ENCODE measurements around the gene APH1A.
"Not testable (repeated sequence)": the region's sequence is repeated elsewhere in the genome, so short reads cannot be mapped to it uniquely, and the experiment has no call there.

The APH1A gene

GRCh38 chr1:150267896-150268295 lies 920 bp downstream of the APH1A start:
- no peak for DNase-seq (ENCODE audit: low read depth)

GRCh38 chr1:150263549-150263948 lies 5.3 kb downstream of the APH1A start:
- DNase-seq (ENCODE audit: low read depth) = no peak

DNA sequence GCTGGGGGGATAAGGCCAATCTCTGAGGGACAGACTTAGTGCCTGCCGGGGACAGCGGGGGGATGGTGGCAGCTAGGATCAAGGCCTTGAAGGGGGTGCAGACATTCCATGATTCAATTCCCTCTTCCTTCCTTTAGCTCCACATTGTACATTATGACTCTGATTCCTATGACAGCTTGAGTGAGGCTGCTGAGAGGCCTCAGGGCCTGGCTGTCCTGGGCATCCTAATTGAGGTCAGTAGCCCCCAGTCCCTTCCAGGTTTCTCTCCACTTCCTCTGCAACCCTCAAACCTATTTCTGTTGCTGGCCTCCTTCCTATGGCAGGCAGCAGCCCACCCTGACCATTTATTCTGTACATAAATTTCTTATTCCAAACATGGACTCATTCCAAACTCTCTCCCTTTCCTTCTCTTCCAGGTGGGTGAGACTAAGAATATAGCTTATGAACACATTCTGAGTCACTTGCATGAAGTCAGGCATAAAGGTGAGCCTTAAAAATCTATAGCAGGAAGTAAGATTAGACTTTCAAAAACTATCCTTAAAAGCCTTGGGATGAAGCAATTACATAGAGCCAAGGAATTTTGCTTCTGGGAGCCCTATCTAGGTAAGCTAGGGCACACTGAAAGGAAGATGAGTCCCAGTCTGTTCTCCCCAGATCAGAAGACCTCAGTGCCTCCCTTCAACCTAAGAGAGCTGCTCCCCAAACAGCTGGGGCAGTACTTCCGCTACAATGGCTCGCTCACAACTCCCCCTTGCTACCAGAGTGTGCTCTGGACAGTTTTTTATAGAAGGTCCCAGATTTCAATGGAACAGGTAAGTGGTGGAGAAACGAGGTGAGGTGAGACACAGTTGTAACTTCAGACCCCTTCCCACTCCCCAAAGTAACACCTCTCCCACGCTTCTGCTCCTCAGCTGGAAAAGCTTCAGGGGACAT lies 6.2 kb downstream of the APH1A start:
- DNase-seq (ENCODE audit: low read depth) = no peak

GRCh38 chr1:150261367-150261766 lies 7.4 kb downstream of the APH1A start:
- DNase-seq (ENCODE audit: low read depth) = no peak

DNA sequence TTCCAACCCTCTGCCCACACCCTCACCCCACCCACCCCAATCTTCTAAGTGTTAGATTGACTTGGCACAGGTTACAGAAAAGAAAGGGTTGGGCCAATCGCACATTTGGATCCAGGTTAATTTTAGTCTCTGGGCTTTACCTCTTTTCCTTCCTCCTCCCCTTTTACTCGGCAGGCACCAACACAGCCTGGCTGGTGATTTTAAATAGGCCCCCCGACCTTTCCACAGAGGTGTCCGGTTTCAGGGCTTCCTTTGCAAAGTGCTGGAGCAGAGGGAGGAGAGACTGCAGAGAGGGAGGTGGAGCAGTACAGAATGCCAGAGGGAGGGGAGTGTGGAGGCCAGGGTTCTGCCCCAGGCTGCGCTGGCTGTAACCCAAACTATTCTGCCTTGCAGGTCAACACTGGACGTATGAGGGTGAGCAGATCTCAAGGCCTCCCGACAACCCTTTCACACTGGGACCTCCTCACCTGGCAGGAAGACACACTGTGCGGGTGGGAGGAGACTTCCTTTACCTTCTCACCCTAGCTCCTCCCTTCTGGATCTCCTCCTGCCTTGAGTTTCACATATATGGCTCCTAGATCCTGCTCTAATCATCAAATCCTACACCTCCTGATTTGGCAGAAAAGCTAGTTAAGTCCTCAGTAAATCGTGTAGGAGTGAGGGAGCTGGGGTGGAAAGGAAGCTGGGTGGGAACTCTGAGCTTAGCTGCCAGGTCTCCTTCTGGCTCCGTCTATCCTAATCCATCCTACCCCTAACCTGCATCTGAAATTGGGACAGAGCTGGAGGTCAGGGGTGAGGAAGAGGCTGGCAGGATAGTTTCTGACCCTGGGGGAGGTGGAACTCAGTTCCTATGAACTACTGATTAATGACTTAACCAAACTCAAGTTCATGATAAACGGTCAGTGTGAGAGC lies 8.8 kb downstream of the APH1A start:
- no peak for DNase-seq (ENCODE audit: low read depth)

- DNase-seq (ENCODE audit: low read depth) = no peak
Observed at GRCh38 chr1:150259217-150259616, 9.6 kb downstream of the APH1A start.

DNA sequence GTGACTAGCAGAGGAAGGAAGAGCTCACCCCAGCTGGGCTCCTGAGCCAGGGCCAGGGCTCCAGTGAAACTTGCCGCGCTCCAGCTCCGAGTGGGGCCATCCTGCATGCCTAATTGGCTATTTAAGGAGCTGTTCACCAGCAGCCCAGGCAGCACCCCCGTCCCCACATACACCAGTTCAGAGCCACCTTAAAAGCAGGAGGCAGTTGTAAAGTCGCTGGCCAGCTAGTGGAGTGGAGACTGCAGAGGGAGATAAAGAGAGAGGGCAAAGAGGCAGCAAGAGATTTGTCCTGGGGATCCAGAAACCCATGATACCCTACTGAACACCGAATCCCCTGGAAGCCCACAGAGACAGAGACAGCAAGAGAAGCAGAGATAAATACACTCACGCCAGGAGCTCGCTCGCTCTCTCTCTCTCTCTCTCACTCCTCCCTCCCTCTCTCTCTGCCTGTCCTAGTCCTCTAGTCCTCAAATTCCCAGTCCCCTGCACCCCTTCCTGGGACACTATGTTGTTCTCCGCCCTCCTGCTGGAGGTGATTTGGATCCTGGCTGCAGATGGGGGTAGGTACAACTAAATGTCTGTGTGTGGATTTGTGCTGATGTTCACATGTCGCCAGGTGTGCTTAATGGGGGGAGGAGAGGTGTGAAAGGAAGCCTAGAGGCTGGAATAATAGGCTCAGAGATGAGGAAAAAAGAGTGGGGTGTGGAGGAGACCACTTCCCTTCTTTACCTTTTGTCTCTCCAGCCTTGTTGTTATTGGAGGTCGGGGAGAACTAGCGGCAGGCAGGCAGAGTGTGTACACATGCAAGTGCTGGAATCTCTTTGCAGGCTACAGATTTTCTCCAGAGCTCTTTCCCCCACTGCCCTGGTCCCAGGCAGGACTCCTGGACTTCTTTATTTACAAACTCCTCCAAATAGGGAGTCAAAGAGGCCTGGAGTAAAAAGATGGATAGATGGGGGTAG lies 10.9 kb downstream of the APH1A start, which contains the start of gene CA14:
TSS of gene CA14 (plus strand) at position 151 of the 962 bp plus-strand sequence. CDS start at position 506, 355 bp downstream.
- DNase-seq (ENCODE audit: low read depth) = no peak

DNA sequence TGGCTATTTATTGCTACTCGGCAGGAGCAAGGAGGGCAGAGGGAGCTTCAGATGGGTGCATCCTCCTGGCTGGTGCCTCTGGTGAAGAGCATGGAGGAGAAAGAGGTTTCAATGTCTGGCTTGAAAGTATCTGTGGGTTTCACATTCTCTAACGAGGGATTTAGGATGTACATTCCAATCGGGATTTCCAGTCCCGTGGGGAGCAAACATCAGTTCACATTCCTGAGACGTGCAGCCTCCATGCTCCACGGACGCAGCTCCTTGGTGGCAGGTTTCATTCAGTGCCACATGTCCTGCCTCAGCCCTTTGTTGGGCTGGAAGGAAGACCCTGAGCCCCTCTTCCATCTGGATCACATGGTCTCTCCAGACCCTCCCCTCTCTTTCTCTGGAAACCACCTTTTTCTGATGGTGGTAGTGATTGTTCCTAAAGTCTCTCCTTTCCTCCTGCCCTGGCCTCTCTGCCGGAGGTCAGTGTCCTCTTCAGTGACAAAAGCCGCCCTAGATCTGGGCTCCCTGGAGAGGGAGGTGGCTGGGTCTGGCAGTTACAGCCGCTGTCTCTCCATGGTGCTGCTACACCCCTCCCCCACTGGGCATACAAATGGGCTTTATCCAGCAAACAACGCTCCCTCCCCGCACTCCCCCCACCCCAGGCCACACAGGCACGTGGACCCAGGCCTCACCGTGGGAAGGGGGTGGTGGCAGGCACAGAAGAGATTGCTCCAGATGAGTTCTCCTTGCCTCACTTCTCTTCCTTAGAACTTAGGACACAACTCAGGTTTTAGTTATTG lies 12.1 kb downstream of the APH1A start:
- no peak for DNase-seq (ENCODE audit: low read depth)

GRCh38 chr1:150256198-150256553 lies 12.6 kb downstream of the APH1A start:
- no peak for DNase-seq (ENCODE audit: low read depth)

DNA sequence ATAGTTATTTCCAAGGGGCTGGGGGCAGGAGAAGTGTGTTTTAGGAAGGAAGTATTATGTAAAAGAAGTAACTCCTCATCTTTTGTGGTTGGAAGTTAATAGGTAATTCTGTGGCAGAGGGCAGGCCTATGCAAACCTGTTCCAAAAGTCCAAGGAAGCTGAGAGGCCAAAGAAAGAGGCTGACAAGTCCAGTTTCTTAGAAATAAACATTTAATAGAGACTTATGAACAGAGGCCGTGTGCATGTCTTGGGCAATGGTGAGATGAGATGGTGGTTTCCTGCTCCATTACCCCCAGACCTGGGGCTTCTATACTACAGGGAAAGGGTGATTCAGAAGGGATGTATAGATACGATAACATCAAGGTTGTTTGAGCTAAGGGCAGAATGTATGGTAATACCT lies 18.9 kb downstream of the APH1A start:
- DNase-seq (ENCODE audit: low read depth) = no peak

- no peak for DNase-seq (ENCODE audit: low read depth)
Observed at GRCh38 chr1:150243003-150243402, 25.8 kb downstream of the APH1A start.

- DNase-seq (ENCODE audit: low read depth) = no peak
Observed at GRCh38 chr1:150237746-150238145, 31.1 kb downstream of the APH1A start.

- DNase-seq (ENCODE audit: low read depth) = not testable (repeated sequence)
Observed at GRCh38 chr1:150237176-150237575, 31.6 kb downstream of the APH1A start.

DNA sequence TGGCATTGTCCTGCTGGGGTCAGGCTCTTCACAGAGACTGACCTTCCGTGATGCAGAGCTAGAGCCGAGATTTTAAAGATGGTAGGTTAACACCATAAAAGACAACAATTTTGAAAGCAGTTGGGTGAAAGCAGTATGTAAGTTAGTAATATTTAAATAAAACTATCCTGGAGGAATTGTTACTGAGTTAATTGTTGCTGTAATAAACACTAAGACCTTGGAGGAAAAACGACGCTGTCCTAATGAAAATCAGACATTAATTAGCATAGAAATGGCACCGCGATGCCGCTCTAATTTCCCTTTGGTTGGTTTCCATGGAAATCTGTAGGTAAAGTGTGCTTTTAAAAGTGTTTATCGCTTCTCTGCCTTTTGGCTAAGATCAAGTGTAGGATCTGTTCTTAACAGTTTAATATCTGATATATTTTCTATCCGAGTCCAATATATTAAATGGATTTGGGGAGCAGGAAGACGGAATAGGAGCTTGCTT lies 32.2 kb downstream of the APH1A start:
- no peak for DNase-seq (ENCODE audit: low read depth)

DNA sequence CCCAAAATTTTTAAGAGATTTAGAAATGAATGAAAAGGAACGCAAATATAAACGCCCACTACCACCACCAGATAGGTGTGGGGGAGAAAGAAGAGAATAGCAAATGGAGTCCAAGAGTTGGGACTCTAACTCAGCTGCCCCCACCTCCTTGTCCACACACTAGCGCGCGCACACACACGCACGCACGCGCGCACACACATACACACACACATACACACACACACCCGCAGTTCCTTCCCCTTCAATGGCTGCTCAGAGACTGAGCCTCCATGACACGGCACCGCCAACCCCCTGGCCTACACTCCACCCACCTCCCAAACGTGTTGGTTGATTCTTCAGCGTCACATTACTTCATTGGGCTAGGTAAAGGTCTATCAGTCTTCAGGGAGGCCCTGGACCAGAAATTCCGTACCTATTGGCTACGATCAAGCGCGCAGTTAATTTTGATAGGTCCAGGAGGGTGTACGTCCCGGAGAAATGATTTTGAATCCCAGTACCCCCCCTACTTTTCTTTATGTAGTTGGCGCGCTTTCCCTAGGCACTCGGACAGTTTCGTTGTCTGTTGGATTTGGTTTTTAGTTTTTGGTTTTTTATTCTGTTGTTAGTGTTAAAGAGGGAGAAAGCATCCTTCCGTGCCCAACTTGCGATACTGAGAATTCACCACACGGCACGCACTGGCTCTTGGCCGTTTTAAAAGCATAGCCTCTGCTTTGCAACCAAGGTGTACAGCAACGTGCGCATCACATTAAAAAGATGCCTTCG lies 32.8 kb downstream of the APH1A start, which contains the start of gene ANP32E:
TSS of gene ANP32E (minus strand) at position 261 of the 762 bp plus-strand sequence. CDS start 326 bp downstream, outside the sequence.
- peak; percentile 86 for DNase-seq (ENCODE audit: low read depth)

DNA sequence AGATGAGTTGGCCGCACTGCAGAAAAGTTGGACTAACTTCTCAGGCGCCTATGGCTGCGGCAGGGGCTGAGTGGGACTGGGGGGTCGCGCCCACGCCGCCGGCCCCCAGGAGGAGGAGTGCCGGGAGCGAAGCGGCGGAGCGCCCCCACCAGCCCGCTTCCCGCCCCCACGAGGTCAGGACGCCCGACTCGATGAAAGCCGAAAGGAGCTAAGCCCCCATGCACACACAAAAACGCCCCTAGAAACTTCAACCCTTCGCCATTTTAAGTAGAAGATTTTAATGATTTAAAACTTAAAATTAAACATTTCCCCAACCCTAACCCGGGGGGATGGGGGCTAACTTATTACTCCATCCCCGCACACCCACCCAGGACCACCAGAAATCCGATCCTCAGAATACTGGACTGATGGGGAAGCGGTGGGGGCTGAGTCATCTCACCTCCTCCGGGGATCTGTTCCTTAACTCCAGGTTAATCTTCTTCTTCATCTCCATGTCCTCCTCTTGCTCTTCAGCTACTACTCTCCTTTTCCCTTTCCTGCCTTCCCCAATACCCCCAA lies 33.4 kb downstream of the APH1A start:
- DNase-seq (ENCODE audit: low read depth) = peak; percentile 24

- DNase-seq (ENCODE audit: low read depth) = peak; percentile 81
Observed at GRCh38 chr1:150234566-150235293, 34.1 kb downstream of the APH1A start.

DNA sequence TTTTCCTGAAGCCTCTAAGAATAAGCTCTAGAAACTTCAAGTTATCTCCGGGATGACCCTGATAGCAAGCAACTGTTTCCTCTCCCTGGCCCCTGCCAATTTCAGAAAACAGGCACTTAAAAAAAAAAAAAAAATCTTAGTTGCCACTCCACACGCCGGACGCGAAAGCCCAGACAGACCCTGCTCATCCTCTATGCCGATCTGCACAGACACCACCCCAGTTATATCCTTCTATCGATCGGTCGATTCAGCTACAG lies 34.6 kb downstream of the APH1A start:
- no peak for DNase-seq (ENCODE audit: low read depth)

All from activated T-cell treated with anti-CD3 and anti-CD28 coated beads for 1 hour (primary cell).